K562 (cell line): ENCODE results near the gene SCMH1. TPM values are rescaled to one million over a fixed set of nuclear protein-coding genes. Genes with fewer than 3 reads are reported as not detected.

Source experiments
- NCOA6 ChIP-seq: fragments of 450-650 bp; IDR thresholded peaks from 2 replicates; pipeline ENCODE4 v1.6.1; 2017; ENCODE audit warnings: mild to moderate bottlenecking
- NCOR1 ChIP-seq: fragments of 450-650 bp; IDR thresholded peaks from 2 replicates; pipeline ENCODE4 v1.6.1; 2016; ENCODE audit warnings: mild to moderate bottlenecking, moderate library complexity
- ZMIZ1 ChIP-seq, 2 experiments: fragments of 150-350 bp in 1 of 2; IDR thresholded peaks; 2 replicates each; pipeline ENCODE4 v1.6.1; 2012 to 2016; ENCODE audit warnings: low read depth in 2 of 2, low read length in 2 of 2, mild to moderate bottlenecking in 1 of 2, moderate library complexity in 1 of 2
- ZNF407 ChIP-seq: fragments of 450-650 bp; IDR thresholded peaks from 2 replicates; pipeline ENCODE4 v1.6.1; 2016; ENCODE audit warnings: low read depth
- polyA plus RNA-seq, 8 experiments: library from polyadenylated mRNA; depleted of rRNA in 4 of 8; stranded (reverse) in 5 of 8; unstranded in 3 of 8; fragments of >200 nt; fragmentation: Nextera tagmentation in 2 of 8; fragmentation: Illumina TruSeq in 1 of 8; extraction: Ambion mirVana in 2 of 8; extraction: Trizol in 1 of 8; gene quantifications; 2 replicates each; pipeline versions ENCODE4 v1.2.1 to v1.2.3, GENCODE V29; 2011 to 2014; ENCODE audit warnings: inconsistent platforms in 1 of 8, missing spikeins in 1 of 8
- total RNA-seq, 7 experiments: library from RNA; depleted of rRNA in 6 of 7; stranded (reverse); fragments of >200 nt in 6 of 7; fragmentation: Illumina TruSeq in 2 of 7; extraction: Trizol in 2 of 7; gene quantifications; 2 replicates each; pipeline versions ENCODE4 v1.2.1 to v1.2.3, GENCODE V29; 2011 to 2021; ENCODE audit warnings: low replicate concordance in 1 of 7
- TF ChIP-seq, protein P1 (sequence below), 2 experiments: fragments of 450-650 bp in 1 of 2; sonication (generic) in 1 of 2; formaldehyde crosslinking in 1 of 2; IDR thresholded peaks; 2 replicates each; pipeline versions ENCODE4 v1.7.1 to v1.9.0; 2016 to 2022; ENCODE audit warnings: inconsistent platforms in 1 of 2, mild to moderate bottlenecking in 1 of 2, missing genetic modification reagents in 1 of 2

The SCMH1 gene
- total and polyA plus RNA-seq, 9 of the 15 experiments (the other 6 are each of a cell fraction or from before 2014, with no cell fraction given): 8.5 to 37.0 (median 26.8) TPM

DNA sequence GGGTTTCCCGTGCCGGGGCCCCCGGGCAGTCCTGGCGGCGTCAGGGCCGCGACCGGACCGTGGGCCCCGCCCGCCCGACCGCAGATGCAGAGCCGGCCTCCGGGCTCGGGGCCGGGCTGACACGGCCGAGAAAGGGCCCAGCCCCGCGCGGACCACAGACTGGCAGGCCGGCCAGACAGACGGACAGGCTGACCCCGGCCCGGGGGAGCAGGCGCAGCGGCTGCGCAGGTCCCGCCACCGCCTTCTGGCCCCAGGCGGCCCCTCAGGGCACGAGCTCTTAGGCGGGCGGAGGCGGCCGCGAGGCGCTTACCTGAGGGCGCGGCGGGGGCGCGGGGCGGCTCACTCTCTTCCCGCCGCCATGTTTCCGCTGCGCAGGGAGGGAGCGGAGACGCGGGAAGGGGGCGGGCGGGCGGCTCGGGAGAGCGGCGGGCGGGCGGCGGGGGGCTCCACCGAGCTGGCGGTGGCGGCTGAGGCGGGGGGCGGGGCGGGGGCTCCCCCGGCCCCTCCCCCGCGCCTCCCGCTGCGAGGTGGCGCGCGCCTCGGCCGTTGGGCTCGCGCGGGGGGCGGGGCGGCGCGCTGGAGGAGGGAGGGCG, at the start of gene SCMH1 (continued):
- TF ChIP-seq, protein P1, sequence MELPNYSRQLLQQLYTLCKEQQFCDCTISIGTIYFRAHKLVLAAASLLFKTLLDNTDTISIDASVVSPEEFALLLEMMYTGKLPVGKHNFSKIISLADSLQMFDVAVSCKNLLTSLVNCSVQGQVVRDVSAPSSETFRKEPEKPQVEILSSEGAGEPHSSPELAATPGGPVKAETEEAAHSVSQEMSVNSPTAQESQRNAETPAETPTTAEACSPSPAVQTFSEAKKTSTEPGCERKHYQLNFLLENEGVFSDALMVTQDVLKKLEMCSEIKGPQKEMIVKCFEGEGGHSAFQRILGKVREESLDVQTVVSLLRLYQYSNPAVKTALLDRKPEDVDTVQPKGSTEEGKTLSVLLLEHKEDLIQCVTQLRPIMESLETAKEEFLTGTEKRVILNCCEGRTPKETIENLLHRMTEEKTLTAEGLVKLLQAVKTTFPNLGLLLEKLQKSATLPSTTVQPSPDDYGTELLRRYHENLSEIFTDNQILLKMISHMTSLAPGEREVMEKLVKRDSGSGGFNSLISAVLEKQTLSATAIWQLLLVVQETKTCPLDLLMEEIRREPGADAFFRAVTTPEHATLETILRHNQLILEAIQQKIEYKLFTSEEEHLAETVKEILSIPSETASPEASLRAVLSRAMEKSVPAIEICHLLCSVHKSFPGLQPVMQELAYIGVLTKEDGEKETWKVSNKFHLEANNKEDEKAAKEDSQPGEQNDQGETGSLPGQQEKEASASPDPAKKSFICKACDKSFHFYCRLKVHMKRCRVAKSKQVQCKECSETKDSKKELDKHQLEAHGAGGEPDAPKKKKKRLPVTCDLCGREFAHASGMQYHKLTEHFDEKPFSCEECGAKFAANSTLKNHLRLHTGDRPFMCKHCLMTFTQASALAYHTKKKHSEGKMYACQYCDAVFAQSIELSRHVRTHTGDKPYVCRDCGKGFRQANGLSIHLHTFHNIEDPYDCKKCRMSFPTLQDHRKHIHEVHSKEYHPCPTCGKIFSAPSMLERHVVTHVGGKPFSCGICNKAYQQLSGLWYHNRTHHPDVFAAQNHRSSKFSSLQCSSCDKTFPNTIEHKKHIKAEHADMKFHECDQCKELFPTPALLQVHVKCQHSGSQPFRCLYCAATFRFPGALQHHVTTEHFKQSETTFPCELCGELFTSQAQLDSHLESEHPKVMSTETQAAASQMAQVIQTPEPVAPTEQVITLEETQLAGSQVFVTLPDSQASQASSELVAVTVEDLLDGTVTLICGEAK (IDR thresholded peaks at IDR 0.05): no peak
- TF ChIP-seq, protein P1 (CRISPR knock-in tag; IDR thresholded peaks at IDR 0.05): no peak
- TF ChIP-seq ZNF407 (no peak), NCOR1 (no peak; the same call in 1 of the 2 replicates), NCOA6 (no peak), ZMIZ1 (IDR thresholded peaks at IDR 0.05; ENCODE audit: low read depth in 2 of 2, low read length in 2 of 2) (no peak)
